Body of pancreas (tissue), 4 donors: Measurements from ENCODE around the gene AP3D1. TPM values are rescaled to one million over a fixed set of nuclear protein-coding genes. Genes with fewer than 3 reads are reported as not detected.

ENCODE experiments used
- ATAC-seq: fragments of 150-250 bp; one replicate; pipeline ENCODE4 v1.9.1; 2016
- DNase-seq, 4 donors: peaks; one replicate each; pipeline ENCODE4 v3.0.0-alpha.2; 2019
- H3K27ac ChIP-seq, 4 donors: fragments of 200-600 bp; sonication (generic); 1 replicate in 3 of 4; 2 replicates in 1 of 4; pipeline versions ENCODE4 v1.5.1 to v1.6.1; 2016 to 2019; ENCODE audit warnings: mild to moderate bottlenecking in 1 of 4, mixed read lengths in 1 of 4, moderate library complexity in 1 of 4
- H3K27me3 ChIP-seq, 2 donors: fragments of 200-600 bp; sonication (generic); one replicate each; pipeline ENCODE4 v1.6.0; 2016; ENCODE audit warnings: mild to moderate bottlenecking in 1 of 2
- H3K36me3 ChIP-seq, 2 donors: fragments of 200-600 bp; sonication (generic); replicated peaks in 1 of 2; 2 replicates each; pipeline ENCODE4 v1.5.1; 2016; ENCODE audit warnings: low read depth in 2 of 2; ENCODE audit not compliant: insufficient read depth in 1 of 2
- H3K4me1 ChIP-seq: fragments of 200-600 bp; sonication (generic); one replicate; pipeline ENCODE4 v1.6.0; 2016
- H3K4me3 ChIP-seq, 2 donors: fragments of 200-600 bp; sonication (generic); 1 replicate in 1 of 2; 2 replicates in 1 of 2; pipeline ENCODE4 v1.5.1; 2016 to 2019
- H3K9me3 ChIP-seq, 3 donors: fragments of 200-600 bp; sonication (generic); 1 replicate in 2 of 3; 2 replicates in 1 of 3; pipeline ENCODE4 v1.5.1; 2016
- CTCF ChIP-seq, 7 experiments: fragments of 450-650 bp in 4 of 7; fragments of 200-600 bp in 3 of 7; sonication (generic) in 3 of 7; IDR thresholded peaks; one replicate each; pipeline ENCODE4 v1.5.1; 2016 to 2019; ENCODE audit warnings: antibody characterized with exemption in 7 of 7
- POLR2A ChIP-seq, 3 donors: fragments of 450-650 bp; IDR thresholded peaks; one replicate each; pipeline ENCODE4 v1.6.1; 2016; ENCODE audit warnings: antibody characterized with exemption in 3 of 3, mild to moderate bottlenecking in 2 of 3
- WGBS, 2 donors: methylation state at CpG; one replicate each; pipeline ENCODE4 v1.1.5; 2017; 5-methylcytosine and 5-hydroxymethylcytosine counted together
- intact Hi-C: fragments of 100-400 bp; cut with DNase I; formaldehyde crosslinking; loops from one replicate; pipeline ENCODE4 v1.15.1; 2023
- total RNA-seq, 2 donors: library from RNA; depleted of rRNA; stranded (reverse); fragments of >200 nt; gene quantifications; one replicate each; pipeline ENCODE4 v1.1.0, GENCODE V29; 2016

Gene AP3D1
- total RNA-seq, 2 donors from 2014 or later, result 77.0 to 124 TPM

GRCh38 chr19:2126879-2127518 lies 24.4 kb downstream of the AP3D1 start:
- Histone ChIP-seq H3K27ac (no peak overlapping the region), H3K4me1 (no peaks in the 10 kb centered on the region), H3K27me3 (no peaks in the 10 kb centered on the region), H3K4me3 (no peak overlapping the region), H3K36me3 (peaks cover 0 to 39% of the 10 kb centered on the region in 2 donors), H3K9me3 (no peaks in the 10 kb centered on the region)
- TF ChIP-seq CTCF (IDR thresholded peaks at IDR 0.05) (no peak), POLR2A (IDR thresholded peaks at IDR 0.05) (no peak)
- WGBS, 2 donors, result 94 to 96% methylated on average over 23 to 24 of the region's 24 CpGs
- ATAC-seq (no peak), DNase-seq (no peak)
- intact Hi-C loops, result no loop called here

GRCh38 chr19:2123682-2124387 lies 27.5 kb downstream of the AP3D1 start:
- no peak for TF ChIP-seq POLR2A (IDR thresholded peaks at IDR 0.05)
- TF ChIP-seq CTCF (IDR thresholded peaks at IDR 0.05), result no peak
- Histone ChIP-seq H3K36me3 (peaks cover 10 to 41% of the 10 kb centered on the region in 2 donors), H3K27ac (no peak overlapping the region)

GRCh38 chr19:2122982-2123381 lies 28.4 kb downstream of the AP3D1 start:
- ATAC-seq (no peak), DNase-seq (no peak)
- Histone ChIP-seq H3K4me1 (peaks cover 4% of the 10 kb centered on the region), H3K9me3 (no peaks in the 10 kb centered on the region), H3K4me3 (no peak overlapping the region), H3K27ac (no peak overlapping the region), H3K27me3 (no peaks in the 10 kb centered on the region), H3K36me3 (peaks cover 10 to 46% of the 10 kb centered on the region in 2 donors)
- WGBS, 2 donors, result 87 to 97% methylated on average over 7 to 9 of the region's 10 CpGs
- TF ChIP-seq CTCF (IDR thresholded peaks at IDR 0.05), result no peak
- TF ChIP-seq POLR2A (IDR thresholded peaks at IDR 0.05), result no peak
- intact Hi-C loops, result no loop called here

More at GRCh38 chr19:2123682-2124387, 27.5 kb downstream of the AP3D1 start:
- no peaks in the 10 kb centered on the region for H3K4me1 ChIP-seq
- WGBS, 2 donors, result 85 to 87% methylated on average over 3 to 25 of the region's 25 CpGs
- ATAC-seq (no peak), DNase-seq (no peak)
- H3K4me3 ChIP-seq, result no peak overlapping the region
- intact Hi-C loops, result no loop called here
- H3K9me3 ChIP-seq, result no peaks in the 10 kb centered on the region
- H3K27me3 ChIP-seq, result no peaks in the 10 kb centered on the region

GRCh38 chr19:2122251-2122650 lies 29.1 kb downstream of the AP3D1 start:
- 83 to 91% methylated on average over 10 to 15 of the region's 15 CpGs for WGBS, 2 donors

More at GRCh38 chr19:2122251-2122650, 29.1 kb downstream of the AP3D1 start:
- peaks cover 11% of the 10 kb centered on the region for H3K4me1 ChIP-seq
- ATAC-seq, result no peak
- DNase-seq, result no peak
- no peaks in the 10 kb centered on the region for H3K9me3 ChIP-seq
- intact Hi-C loops, result no loop called here
- no peaks in the 10 kb centered on the region for H3K27me3 ChIP-seq
- H3K27ac ChIP-seq, result no peak overlapping the region
- no peak overlapping the region for H3K4me3 ChIP-seq
- TF ChIP-seq POLR2A (IDR thresholded peaks at IDR 0.05), result no peak
- no peak for TF ChIP-seq CTCF (IDR thresholded peaks at IDR 0.05)
- H3K36me3 ChIP-seq, result peaks cover 10 to 41% of the 10 kb centered on the region in 2 donors
